Measurements from ENCODE around the gene STIMATE. TPM values are rescaled to one million over a fixed set of nuclear protein-coding genes. Genes with fewer than 3 reads are reported as not detected.

The STIMATE gene
- total RNA-seq, 6 experiments from 2014 or later = 17.4 to 48.5 (median 33.8) TPM

GRCh38 chr3:52904000-52904399, 6.7 kb upstream of the STIMATE start:
- H3K4me3 ChIP-seq = no peak overlapping the region
- no peaks in the 10 kb centered on the region for H3K9me3 ChIP-seq
- ATAC-seq (peak; percentile 51 to 76 (median 67)), DNase-seq (no peak)
- TF ChIP-seq POLR2A (IDR thresholded peaks at IDR 0.05) (no peak), CTCF (IDR thresholded peaks at IDR 0.05) (no peak)
- WGBS (ENCODE audit: insufficient coverage, low coverage, low lambda C conversion rate, missing lambda C conversion rate) = 53% methylated on average over 3 of the region's 3 CpGs
- peaks cover 0 to 14% (median 4%) of the 10 kb centered on the region in 4 donors for H3K4me1 ChIP-seq
- H3K27me3 ChIP-seq = no peaks in the 10 kb centered on the region
- H3K36me3 ChIP-seq = peaks cover 0 to 6% (median 4%) of the 10 kb centered on the region in 4 donors
- intact Hi-C loops (cut with DNase I) = no loop called here
- no peak overlapping the region for H3K27ac ChIP-seq

GRCh38 chr3:52896613-52897012, 735 bp downstream of the STIMATE start:
- ATAC-seq (no peak), DNase-seq (no peak)
- H3K4me1 ChIP-seq = peaks cover 0 to 48% (median 12%) of the 10 kb centered on the region in 4 donors
- TF ChIP-seq POLR2A (IDR thresholded peaks at IDR 0.05) = no peak
- no peak for TF ChIP-seq CTCF (IDR thresholded peaks at IDR 0.05)
- H3K36me3 ChIP-seq = no peaks in the 10 kb centered on the region
- WGBS (ENCODE audit: insufficient coverage, low coverage, low lambda C conversion rate, missing lambda C conversion rate) = 2% methylated on average over 9 of the region's 9 CpGs
- H3K27me3 ChIP-seq = no peaks in the 10 kb centered on the region
- H3K27ac ChIP-seq = peak overlapping the region in 2 of 3 donors; percentile 38 to 65
- no peaks in the 10 kb centered on the region for H3K9me3 ChIP-seq
- H3K4me3 ChIP-seq = peak overlapping the region; percentile 74 to 88 (median 82)
- intact Hi-C loops (cut with DNase I) = no loop called here

GRCh38 chr3:52896151-52896550, 1.2 kb downstream of the STIMATE start:
- DNase-seq (no peak), ATAC-seq (no peak)
- Histone ChIP-seq H3K27me3 (no peaks in the 10 kb centered on the region), H3K36me3 (no peaks in the 10 kb centered on the region), H3K9me3 (no peaks in the 10 kb centered on the region), H3K4me3 (peak overlapping the region; percentile 74 to 88 (median 82)), H3K4me1 (peaks cover 0 to 52% (median 14%) of the 10 kb centered on the region in 4 donors), H3K27ac (peak overlapping the region in 1 of 3 donors; percentile 65)
- intact Hi-C loops (cut with DNase I) = no loop called here
- TF ChIP-seq CTCF (IDR thresholded peaks at IDR 0.05) (no peak), POLR2A (IDR thresholded peaks at IDR 0.05) (no peak)
- 5% methylated on average over 3 of the region's 3 CpGs for WGBS (ENCODE audit: insufficient coverage, low coverage, low lambda C conversion rate, missing lambda C conversion rate)

- H3K27ac ChIP-seq = peak overlapping the region in 1 of 3 donors; percentile 84
- DNase-seq = no peak
- H3K9me3 ChIP-seq = no peaks in the 10 kb centered on the region
- no peak for ATAC-seq
- intact Hi-C loops (cut with DNase I) = no loop called here
- no peaks in the 10 kb centered on the region for H3K36me3 ChIP-seq
- no peak overlapping the region for H3K4me3 ChIP-seq
- TF ChIP-seq CTCF (IDR thresholded peaks at IDR 0.05) (no peak), POLR2A (IDR thresholded peaks at IDR 0.05) (no peak)
- H3K4me1 ChIP-seq = peaks cover 0 to 60% (median 16%) of the 10 kb centered on the region in 4 donors
- H3K27me3 ChIP-seq = no peaks in the 10 kb centered on the region
- 70% methylated on average over 5 of the region's 5 CpGs for WGBS (ENCODE audit: insufficient coverage, low coverage, low lambda C conversion rate, missing lambda C conversion rate)
These were observed 1.9 kb downstream of the STIMATE start for GRCh38 chr3:52895418-52895817.

GRCh38 chr3:52894756-52895155, 2.6 kb downstream of the STIMATE start:
- Histone ChIP-seq H3K27ac (peak overlapping the region in 2 of 3 donors; percentile 63 to 84), H3K36me3 (no peaks in the 10 kb centered on the region), H3K4me1 (peaks cover 0 to 62% (median 16%) of the 10 kb centered on the region in 4 donors), H3K9me3 (no peaks in the 10 kb centered on the region), H3K27me3 (no peaks in the 10 kb centered on the region), H3K4me3 (no peak overlapping the region)
- ATAC-seq (no peak), DNase-seq (no peak)
- WGBS (ENCODE audit: insufficient coverage, low coverage, low lambda C conversion rate, missing lambda C conversion rate) = 67% methylated on average over 3 of the region's 10 CpGs
- TF ChIP-seq CTCF (IDR thresholded peaks at IDR 0.05) (no peak), POLR2A (IDR thresholded peaks at IDR 0.05) (no peak)
- intact Hi-C loops (cut with DNase I) = no loop called here
